NCI-H446 treated with DMSO at 0.1 percent for 48 hours (cell line): Measurements from ENCODE around the gene TP53TG3B.
"Not testable (repeated sequence)": the region's sequence is repeated elsewhere in the genome, so short reads cannot be mapped to it uniquely, and the experiment has no call there.

ENCODE experiments used
- DNase-seq: peaks from one replicate; lab custom pipeline; 2025; lab: John Stamatoyannopoulos, UW

Gene TP53TG3B, protein sequence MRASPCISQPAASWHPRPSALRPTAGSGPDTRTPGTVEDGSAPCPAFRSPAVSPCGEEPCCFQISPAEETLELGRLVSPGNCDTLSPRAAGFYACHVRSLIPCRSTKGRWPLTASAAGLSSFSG

DNA sequence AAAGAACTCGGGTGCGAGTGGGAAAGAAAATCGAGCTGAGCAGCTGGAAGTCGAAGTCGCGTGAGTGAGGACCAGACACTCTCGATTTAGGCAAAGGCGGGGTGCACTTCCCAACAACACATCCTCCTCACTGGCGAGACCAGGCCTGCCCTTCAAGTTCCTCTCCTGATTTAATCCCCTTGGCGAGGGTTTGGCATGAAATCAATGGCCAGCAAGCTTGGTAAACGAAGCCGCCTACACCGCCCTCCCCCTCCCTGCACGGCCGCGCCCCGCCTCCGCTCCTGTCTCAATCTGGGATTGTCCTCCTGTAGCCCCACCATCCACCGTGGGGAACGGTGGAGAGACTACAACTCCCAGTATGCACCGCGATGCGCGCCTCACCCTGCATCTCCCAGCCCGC is at the start of gene TP53TG3B:
Gene TP53TG3B, plus strand, starts transcription at position 301 of the 400 bp plus-strand sequence. Its CDS starts 68 bp downstream, at position 369.
- not testable (repeated sequence) for DNase-seq

DNA sequence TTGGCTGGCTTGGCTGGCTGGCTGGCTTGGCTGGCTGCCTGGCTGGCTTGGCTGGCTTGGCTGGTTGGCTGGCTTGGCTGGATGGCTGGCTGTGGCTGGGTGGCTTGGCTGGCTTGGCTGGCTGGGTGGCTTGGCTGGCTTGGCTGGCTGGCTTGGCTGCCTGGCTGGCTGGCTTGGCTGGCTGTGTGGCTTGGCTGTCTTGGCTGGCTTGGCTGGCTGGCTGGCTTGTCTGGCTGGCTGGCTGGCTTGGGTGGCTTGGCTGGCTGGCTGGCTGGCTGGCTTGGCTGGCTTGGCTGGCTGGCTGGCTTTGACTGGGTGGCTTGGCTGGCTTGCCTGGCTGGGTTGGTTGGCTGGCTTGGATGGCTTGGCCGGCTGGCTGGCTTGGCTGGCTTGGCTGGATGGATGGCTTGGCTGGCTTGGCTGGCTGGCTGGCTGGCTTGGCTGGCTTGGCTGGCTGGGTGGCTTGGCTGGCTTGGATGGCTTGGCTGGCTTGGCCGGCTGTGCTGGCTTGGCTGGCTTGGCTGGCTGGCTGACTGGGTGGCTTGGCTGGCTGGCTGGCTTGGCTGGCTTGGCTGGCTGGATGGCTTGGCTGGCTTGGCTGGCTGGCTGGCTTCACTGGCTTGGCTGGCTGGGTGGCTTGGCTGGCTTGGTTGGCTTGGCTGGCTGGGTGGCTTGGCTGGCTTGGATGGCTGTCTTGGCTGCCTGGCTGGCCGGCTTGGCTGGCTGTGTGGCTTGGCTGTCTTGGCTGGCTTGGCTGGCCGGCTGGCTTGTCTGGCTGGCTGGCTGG is 24.2 kb upstream of the TP53TG3B start:
- not testable (repeated sequence) for DNase-seq

DNA sequence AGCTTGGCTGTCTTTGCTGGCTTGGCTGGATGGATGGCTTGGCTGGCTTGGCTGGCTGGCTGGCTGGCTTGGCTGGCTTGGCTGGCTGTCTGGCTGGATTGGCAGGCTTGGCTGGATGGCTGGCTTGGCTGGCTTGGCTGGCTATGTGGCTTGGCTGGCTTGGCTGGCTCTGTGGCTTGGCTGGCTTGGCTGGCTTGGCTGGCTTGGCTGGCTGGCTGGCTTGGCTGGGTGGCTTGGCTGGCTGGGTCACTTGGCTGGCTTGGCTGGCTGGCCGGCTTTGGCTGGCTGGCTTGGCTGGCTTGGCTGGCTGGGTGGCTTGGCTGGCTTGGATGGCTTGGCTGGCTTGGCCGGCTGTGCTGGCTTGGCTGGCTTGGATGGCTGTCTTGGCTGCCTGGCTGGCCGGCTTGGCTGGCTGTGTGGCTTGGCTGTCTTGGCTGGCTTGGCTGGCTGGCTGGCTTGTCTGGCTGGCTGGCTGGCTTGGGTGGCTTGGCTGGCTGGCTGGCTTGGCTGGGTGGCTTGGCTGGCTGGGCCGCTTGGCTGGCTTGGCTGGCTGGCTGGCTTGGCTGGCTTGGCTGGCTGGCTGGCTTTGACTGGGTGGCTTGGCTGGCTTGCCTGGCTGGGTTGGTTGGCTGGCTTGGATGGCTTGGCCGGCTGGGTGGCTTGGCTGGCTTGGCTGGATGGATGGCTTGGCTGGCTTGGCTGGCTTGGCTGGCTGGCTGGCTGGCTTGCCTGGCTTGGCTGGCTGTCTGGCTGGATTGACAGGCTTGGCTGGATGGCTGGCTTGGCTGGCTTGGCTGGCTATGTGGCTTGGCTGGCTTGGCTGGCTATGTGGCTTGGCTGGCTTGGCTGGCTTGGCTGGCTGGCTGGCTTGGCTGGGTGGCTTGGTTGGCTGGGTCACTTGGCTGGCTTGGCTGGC is 22.8 kb upstream of the TP53TG3B start:
- DNase-seq: not testable (repeated sequence)

DNA sequence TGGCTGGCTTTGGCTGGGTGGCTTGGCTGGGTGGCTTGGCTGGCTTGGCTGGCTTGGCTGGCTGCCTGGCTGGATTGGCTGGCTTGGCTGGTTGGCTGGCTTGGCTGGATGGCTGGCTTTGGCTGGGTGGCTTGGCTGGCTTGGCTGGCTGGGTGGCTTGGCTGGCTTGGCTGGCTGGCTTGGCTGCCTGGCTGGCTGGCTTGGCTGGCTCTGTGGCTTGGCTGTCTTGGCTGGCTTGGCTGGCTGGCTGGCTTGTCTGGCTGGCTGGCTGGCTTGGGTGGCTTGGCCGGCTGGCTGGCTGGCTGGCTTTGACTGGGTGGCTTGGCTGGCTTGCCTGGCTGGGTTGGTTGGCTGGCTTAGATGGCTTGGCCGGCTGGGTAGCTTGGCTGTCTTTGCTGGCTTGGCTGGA is 22.1 kb upstream of the TP53TG3B start:
- not testable (repeated sequence) for DNase-seq

DNA sequence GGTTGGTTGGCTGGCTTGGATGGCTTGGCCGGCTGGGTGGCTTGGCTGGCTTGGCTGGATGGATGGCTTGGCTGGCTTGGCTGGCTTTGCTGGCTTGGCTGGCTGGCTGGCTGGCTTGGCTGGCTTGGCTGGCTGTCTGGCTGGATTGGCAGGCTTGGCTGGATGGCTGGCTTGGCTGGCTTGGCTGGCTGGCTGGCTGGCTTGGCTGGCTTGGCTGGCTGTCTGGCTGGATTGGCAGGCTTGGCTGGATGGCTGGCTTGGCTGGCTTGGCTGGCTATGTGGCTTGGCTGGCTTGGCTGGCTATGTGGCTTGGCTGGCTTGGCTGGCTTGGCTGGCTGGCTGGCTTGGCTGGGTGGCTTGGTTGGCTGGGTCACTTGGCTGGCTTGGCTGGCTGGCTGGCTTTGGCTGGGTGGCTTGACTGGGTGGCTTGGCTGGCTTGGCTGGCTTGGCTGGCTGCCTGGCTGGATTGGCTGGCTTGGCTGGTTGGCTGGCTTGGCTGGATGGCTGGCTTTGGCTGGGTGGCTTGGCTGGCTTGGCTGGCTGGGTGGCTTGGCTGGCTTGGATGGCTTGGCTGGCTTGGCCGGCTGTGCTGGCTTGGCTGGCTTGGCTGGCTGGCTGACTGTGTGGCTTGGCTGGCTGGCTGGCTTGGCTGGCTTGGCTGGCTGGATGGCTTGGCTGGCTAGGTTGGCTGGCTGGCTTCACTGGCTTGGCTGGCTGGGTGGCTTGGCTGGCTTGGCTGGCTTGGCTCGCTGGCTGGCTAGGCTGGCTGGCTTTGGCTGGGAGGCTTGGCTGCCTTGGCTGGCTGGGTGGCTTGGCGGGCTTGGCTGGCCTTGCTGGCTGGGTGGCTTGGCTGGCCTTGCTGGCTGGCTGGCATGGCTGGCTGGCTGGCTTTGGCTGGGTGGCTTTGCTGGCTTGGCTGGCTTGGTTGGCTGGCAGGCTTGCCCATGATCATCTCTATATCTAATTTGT is 21.3 kb upstream of the TP53TG3B start:
- DNase-seq: not testable (repeated sequence)
